DMS153 (cell line): ENCODE data around the gene KIF12.
"Not testable (repeated sequence)": the region's sequence is repeated elsewhere in the genome, so short reads cannot be mapped to it uniquely, and the experiment has no call there.

Experiments
- DNase-seq: peaks from one replicate; lab custom pipeline; 2025; lab: John Stamatoyannopoulos, UW

The KIF12 gene

GRCh38 chr9:114098936-114099668 is at the start of gene KIF12:
TSS of gene KIF12 (minus strand) at chr9:114099292. CDS start at chr9:114099276, 16 bp downstream.
- DNase-seq: peak; percentile 6

- no peak for DNase-seq
Measured at GRCh38 chr9:114146735-114147134, 47.6 kb upstream of the KIF12 start.

- DNase-seq: no peak
Measured at GRCh38 chr9:114143234-114143633, 44.1 kb upstream of the KIF12 start.

- DNase-seq: no peak
Measured at GRCh38 chr9:114141553-114142402, 42.7 kb upstream of the KIF12 start.

GRCh38 chr9:114140850-114141249 is 41.8 kb upstream of the KIF12 start:
- DNase-seq: no peak

- DNase-seq: no peak
Measured at GRCh38 chr9:114140401-114140800, 41.3 kb upstream of the KIF12 start.

- DNase-seq: no peak
Measured at GRCh38 chr9:114139071-114139470, 40.0 kb upstream of the KIF12 start.

GRCh38 chr9:114138552-114138971 is 39.5 kb upstream of the KIF12 start:
- no peak for DNase-seq

GRCh38 chr9:114137831-114138230 is 38.7 kb upstream of the KIF12 start:
- no peak for DNase-seq

GRCh38 chr9:114134827-114135396 is 35.8 kb upstream of the KIF12 start:
- DNase-seq: no peak

GRCh38 chr9:114132550-114132918 is 33.4 kb upstream of the KIF12 start:
- DNase-seq: no peak

- DNase-seq: no peak
Measured at GRCh38 chr9:114131808-114132549, 32.9 kb upstream of the KIF12 start.

GRCh38 chr9:114130624-114131277 is 31.7 kb upstream of the KIF12 start:
- no peak for DNase-seq

GRCh38 chr9:114130141-114130540 is 31.0 kb upstream of the KIF12 start:
- DNase-seq: no peak

GRCh38 chr9:114128759-114129158 is 29.7 kb upstream of the KIF12 start:
- DNase-seq: not testable (repeated sequence)

- DNase-seq: no peak
Measured at GRCh38 chr9:114126247-114127060, 27.4 kb upstream of the KIF12 start.

- no peak for DNase-seq
Measured at GRCh38 chr9:114125476-114126013, 26.5 kb upstream of the KIF12 start.

- no peak for DNase-seq
Measured at GRCh38 chr9:114124666-114125475, 25.8 kb upstream of the KIF12 start.

- no peak for DNase-seq
Measured at GRCh38 chr9:114124138-114124537, 25.0 kb upstream of the KIF12 start.
